Osteoblast (primary cell): ENCODE results near the gene TACC2. TPM values are rescaled to one million over a fixed set of nuclear protein-coding genes. Genes with fewer than 3 reads are reported as not detected.

Source experiments
- DNase-seq: peaks from one replicate; pipeline ENCODE4 v3.0.0; 2011; ENCODE audit warnings: low spot score, mixed read lengths; ENCODE audit not compliant: insufficient read length; ENCODE audit errors: missing footprints
- H2AFZ ChIP-seq: 2 replicates; pipeline ENCODE4 v1.6.0; 2011; ENCODE audit warnings: mild to moderate bottlenecking, low read length
- H3K27ac ChIP-seq: 2 replicates; pipeline ENCODE4 v1.5.1; 2011; ENCODE audit warnings: mild to moderate bottlenecking, low read depth, low read length, moderate library complexity
- H3K27me3 ChIP-seq: 2 replicates; pipeline ENCODE4 v1.6.0; 2012; ENCODE audit warnings: mild to moderate bottlenecking, control low read depth, inconsistent platforms, low read length, moderate library complexity; ENCODE audit not compliant: insufficient read depth
- H3K36me3 ChIP-seq: 2 replicates; pipeline ENCODE4 v1.5.1; 2011; ENCODE audit warnings: mild to moderate bottlenecking, low read length, control low read depth, moderate library complexity; ENCODE audit not compliant: insufficient read depth
- H3K4me1 ChIP-seq: 2 replicates; pipeline ENCODE4 v1.5.1; 2011; ENCODE audit warnings: mild to moderate bottlenecking, low read length, control low read depth, moderate library complexity; ENCODE audit not compliant: insufficient read depth
- H3K4me2 ChIP-seq: 2 replicates; pipeline ENCODE4 v1.6.0; 2011; ENCODE audit warnings: mild to moderate bottlenecking, low read length; ENCODE audit not compliant: insufficient read depth
- H3K4me3 ChIP-seq: fragments of 200-600 bp; sonication (generic); 3 replicates; pipeline ENCODE4 v1.5.1; 2012; ENCODE audit warnings: mild to moderate bottlenecking, low read length, inconsistent platforms; ENCODE audit not compliant: insufficient read depth
- H3K79me2 ChIP-seq: 2 replicates; pipeline ENCODE4 v1.6.0; 2012; ENCODE audit warnings: mild to moderate bottlenecking, low read length, control low read depth, inconsistent platforms; ENCODE audit not compliant: insufficient read depth
- H3K9me3 ChIP-seq: 2 replicates; pipeline ENCODE4 v1.5.1; 2011; ENCODE audit warnings: low read depth, low read length, control low read depth
- H4K20me1 ChIP-seq: 2 replicates; pipeline ENCODE4 v1.6.0; 2012; ENCODE audit warnings: mild to moderate bottlenecking, low read length, control low read depth; ENCODE audit not compliant: insufficient read depth
- CTCF ChIP-seq: IDR thresholded peaks from 2 replicates; pipeline ENCODE4 v1.5.1; 2011; ENCODE audit warnings: mild to moderate bottlenecking, low read depth, low read length, moderate library complexity; ENCODE audit errors: extremely low read depth
- total RNA-seq: library from RNA; depleted of rRNA; stranded (reverse); fragments of >200 nt; gene quantifications from 2 replicates; pipeline ENCODE4 v1.2.3, GENCODE V29; 2012

TACC2 gene
- total RNA-seq, 1 donor = 5.8 TPM

DNA sequence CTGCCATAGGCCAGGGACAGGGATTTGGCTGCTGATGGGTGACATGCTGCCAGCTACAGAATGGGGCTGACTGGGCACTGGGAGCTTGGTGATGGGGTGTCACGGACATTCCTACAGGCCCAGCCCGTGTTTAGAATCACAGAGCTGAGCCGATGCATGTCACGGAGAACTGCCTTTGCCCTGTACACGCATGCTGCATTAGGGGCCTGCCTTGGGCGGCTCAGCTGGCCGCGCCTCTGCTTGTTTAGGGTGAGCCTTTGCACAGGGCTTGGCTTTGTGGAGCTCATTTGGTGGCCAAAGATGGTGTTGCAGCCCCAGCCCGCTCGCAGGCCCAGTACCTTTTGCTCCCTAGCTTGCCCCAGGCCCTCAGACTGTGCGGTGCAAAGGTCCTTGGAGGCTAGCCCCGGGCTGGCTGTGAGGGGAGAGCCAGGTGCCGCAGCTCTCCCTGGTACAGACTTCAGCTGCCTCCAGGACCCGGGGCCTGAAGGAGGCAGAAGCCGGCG lies 173.8 kb downstream of the TACC2 start:
- peak overlapping the region; percentile 74 for H3K4me3 ChIP-seq
- peak overlapping the region; percentile 85 for H3K4me2 ChIP-seq
- DNase-seq = peak; percentile 55
- H2AFZ ChIP-seq = peak overlapping the region; percentile 41
- H3K36me3 ChIP-seq = no peaks in the 10 kb centered on the region
- no peak overlapping the region for H3K27ac ChIP-seq
- H3K79me2 ChIP-seq = peaks cover 2% of the 10 kb centered on the region
- H3K27me3 ChIP-seq = no peaks in the 10 kb centered on the region
- H3K9me3 ChIP-seq = no peaks in the 10 kb centered on the region
- peak; percentile 8 for TF ChIP-seq CTCF
- H4K20me1 ChIP-seq = peaks cover 31% of the 10 kb centered on the region
- peaks cover 9% of the 10 kb centered on the region for H3K4me1 ChIP-seq

DNA sequence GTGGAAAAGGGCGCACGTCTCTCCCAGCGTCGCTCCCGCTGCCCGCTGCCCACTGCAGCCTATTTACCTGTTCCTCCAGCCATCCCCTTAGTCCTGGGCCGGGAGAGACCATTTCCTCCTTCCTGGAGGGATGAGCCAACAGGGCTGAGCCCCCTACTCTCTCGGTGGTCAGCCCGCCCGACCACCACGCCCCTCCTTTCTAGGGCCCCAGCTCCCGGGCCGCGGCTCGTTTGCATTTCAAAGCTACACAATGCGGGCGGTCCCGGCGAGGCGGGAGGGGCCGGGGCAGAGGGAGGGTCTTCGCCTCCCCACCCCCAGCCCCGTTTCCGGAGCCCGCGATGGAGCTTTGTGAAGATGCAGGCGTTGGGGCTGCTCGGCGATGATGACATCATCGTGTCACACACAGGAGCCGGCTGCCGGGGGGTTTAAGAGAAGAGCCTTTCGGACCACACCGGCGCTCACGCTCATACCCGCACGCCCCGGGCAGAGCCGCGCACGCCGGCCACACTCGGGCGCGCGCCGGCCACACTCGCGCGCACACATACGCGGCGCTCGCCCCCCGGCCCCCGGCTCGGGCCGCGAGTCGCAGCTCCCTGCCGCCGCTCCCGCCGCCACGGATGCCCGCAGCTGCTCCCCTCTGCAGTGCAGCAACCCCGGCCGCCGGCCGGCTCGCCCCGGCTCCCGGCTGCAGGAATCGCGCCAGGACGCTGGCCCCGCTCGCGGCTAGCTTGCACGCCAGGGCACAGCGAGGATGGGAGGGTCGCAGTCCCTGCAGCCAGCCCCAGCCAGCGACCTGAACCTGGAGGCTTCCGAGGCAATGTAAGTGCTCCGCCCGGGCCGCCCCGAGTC lies 174.4 kb downstream of the TACC2 start:
- peak; percentile 89 for DNase-seq
- peaks cover 31% of the 10 kb centered on the region for H4K20me1 ChIP-seq

DNA sequence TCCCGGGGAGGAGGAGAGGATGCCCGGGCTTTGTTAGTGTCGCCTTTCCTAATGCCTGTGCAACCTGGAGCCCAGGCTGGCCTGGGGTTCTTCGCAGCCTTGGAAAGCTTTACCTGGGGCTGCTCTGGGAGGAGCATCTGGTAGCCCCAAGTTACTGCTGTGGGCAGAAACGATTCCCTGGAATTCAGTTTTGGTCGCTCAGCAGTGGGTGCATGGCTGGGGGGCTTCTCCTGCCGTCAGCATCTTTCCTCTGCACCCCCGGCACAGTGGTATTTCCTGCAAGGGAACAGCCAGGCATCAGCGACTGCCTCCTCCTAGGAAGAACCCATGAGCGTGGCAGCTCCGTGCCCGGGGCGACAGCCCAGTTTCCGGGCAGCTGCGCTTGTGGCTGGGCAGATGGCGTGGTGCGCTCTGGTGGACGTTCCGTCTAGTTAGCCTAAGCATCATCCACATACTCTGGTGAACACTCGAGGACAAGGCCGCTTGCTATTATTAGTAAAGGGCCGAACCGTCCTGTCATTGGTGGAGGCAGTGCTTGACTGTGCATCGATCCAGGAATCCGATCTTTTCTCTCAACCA lies 175.1 kb downstream of the TACC2 start:
- Histone ChIP-seq H3K4me2 (peak overlapping the region; percentile 85), H3K79me2 (peaks cover 2% of the 10 kb centered on the region), H4K20me1 (peaks cover 31% of the 10 kb centered on the region), H3K36me3 (no peaks in the 10 kb centered on the region), H3K27me3 (no peaks in the 10 kb centered on the region), H2AFZ (peak overlapping the region; percentile 27), H3K9me3 (no peaks in the 10 kb centered on the region), H3K4me3 (peak overlapping the region; percentile 74), H3K27ac (no peak overlapping the region), H3K4me1 (peaks cover 9% of the 10 kb centered on the region)
- DNase-seq = peak; percentile 59
- peak; percentile 6 for TF ChIP-seq CTCF

More for the DNA sequence above, 174.4 kb downstream of the TACC2 start:
- Histone ChIP-seq H3K4me1 (peaks cover 9% of the 10 kb centered on the region), H3K4me2 (peak overlapping the region; percentile 85), H3K4me3 (peak overlapping the region; percentile 74), H3K9me3 (no peaks in the 10 kb centered on the region), H3K79me2 (peaks cover 2% of the 10 kb centered on the region), H2AFZ (peak overlapping the region; percentile 41), H3K27ac (no peak overlapping the region), H3K27me3 (no peaks in the 10 kb centered on the region), H3K36me3 (no peaks in the 10 kb centered on the region)
- TF ChIP-seq CTCF = no peak
